GM19397 (cell line): ENCODE data around the gene ACBD3.

ENCODE experiments used
- ATAC-seq: cut with Tn5 transposase; IDR thresholded peaks from one replicate; pipeline ENCODE4 v1.9.1; 2021; ENCODE audit warnings: mild to moderate bottlenecking, moderate library complexity; ENCODE audit not compliant: unreplicated experiment

The ACBD3 gene

GRCh38 chr1:226135059-226135651 lies 51.4 kb downstream of the ACBD3 start:
- no peak for ATAC-seq

GRCh38 chr1:226134170-226135058 lies 52.1 kb downstream of the ACBD3 start:
- ATAC-seq = no peak

DNA sequence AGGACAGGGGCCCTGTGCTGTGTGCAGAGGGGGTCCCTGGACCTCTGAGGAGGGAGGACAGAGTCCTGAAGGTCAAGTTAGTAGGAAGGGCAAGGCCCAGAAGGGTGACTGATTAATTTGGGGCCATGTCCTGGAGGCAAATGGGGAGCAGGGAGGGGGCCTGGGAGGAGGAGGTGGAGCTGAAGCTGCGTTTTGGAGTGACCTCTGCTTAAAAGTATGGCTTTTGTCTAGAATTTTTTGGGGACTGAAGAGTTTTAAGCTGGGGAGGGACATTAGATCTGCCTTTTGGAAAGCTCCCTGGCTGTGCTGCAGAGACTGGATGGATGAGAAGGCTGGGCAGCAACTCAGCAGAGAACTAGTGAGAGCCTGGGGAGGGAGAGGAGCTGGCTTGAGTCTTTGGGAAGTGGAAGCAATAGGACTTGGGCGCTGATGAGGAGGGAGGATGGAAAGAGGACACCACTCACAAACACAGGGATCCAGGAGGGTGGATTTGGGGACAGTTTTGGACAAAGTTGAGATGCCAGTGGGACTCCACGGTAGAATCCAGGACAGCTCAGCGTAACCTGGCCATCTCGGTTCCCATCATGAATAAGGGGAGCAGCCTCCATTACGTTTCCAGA lies 52.9 kb downstream of the ACBD3 start:
- ATAC-seq = no peak

- no peak for ATAC-seq
These were observed 53.6 kb downstream of the ACBD3 start for GRCh38 chr1:226132728-226133503.

GRCh38 chr1:226131639-226132038 lies 54.9 kb downstream of the ACBD3 start:
- no peak for ATAC-seq

GRCh38 chr1:226129230-226129629 lies 57.3 kb downstream of the ACBD3 start:
- ATAC-seq = no peak

DNA sequence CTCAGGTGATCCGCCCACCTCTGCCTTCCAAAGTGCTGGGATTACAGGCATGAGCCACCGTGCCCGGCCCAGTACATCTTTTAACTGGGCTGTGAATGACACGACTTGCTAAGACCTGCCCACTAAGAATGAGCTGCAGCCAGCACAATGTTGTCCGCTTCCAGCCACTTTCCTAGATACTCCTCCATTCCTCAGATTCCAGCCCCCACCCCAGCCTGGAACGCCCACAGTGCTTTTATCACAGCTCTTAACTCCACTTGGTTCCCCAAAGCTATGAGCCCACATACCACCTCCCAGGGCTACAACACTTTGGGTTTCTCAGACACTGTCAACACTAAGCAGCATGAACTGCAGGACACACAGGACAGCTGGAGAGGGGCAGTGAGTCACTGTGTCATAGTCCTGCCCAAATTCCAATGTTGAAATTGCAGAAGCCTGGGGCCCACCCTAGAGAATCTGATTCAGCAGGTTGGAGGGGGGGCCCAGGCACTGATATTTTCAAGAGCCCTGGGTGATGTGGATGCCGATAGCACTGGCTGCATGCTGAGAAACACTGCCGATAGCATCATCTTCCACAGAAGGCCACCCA lies 58.0 kb downstream of the ACBD3 start:
- ATAC-seq = no peak

DNA sequence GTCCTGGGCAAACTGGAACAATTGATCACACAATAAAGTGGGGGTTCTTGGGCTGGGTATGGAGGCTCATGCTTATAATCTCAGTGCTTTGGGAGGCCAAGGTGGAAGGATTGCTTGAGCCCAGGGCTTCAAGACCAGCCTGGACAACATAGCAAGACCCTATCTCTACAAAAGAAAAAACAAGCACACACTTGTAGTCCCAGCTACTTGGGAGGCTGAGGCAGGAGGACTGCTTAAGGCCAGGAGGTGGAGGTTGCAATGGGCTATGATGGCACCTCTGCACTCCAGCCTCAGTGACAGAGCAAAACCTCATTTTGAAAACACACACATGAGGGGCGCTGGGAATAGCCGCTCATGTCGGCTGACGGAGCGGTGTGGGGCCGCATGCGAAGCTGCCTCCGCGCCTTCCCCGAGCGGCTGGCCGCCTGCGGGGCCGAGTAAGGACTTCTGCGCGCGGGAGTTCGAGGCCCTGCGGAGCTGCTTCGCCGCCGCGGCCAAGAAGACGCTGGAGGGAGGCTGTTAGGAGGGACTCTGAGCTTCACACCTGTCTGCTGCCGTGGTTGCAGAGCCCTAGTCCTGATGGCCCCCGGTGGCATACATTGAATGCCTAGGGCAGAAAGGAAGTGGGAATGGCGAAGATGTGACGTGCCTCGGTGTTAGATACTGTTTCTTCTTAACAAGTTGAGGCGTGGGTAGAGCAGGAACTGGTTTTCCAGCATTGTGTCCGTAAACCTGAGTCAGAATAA lies 59.5 kb downstream of the ACBD3 start:
- no peak for ATAC-seq

- ATAC-seq = no peak
These were observed 60.7 kb downstream of the ACBD3 start for GRCh38 chr1:226125831-226126230.

DNA sequence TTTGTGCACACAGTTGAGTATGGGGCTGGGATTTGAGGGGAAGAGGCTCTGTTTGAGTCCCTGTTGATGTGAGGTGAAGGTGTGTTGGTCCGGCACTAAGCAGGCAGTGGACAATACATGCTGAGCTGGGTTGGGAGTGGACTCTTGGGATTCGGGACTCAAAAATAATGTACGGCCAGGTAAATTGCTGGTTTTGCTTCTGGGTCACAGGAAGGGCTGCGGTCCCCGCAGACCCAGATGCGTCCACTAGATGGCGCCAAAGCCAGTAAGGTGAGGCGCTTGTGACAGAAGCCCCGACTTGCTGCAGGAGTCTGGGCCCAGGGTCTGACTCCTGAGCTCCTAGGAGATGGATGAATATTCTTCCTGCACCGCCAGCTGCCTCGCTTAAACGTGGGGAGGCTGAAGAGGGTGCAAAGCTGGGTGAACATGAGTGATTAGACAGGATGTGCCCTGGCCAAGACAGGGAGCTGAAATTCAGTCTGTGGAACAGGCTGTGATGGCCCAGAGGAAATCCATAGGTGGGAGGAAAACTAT lies 61.4 kb downstream of the ACBD3 start:
- ATAC-seq = no peak

- no peak for ATAC-seq
These were observed 62.7 kb downstream of the ACBD3 start for GRCh38 chr1:226123591-226124471.

- no peak for ATAC-seq
These were observed 63.4 kb downstream of the ACBD3 start for GRCh38 chr1:226123212-226123560.

DNA sequence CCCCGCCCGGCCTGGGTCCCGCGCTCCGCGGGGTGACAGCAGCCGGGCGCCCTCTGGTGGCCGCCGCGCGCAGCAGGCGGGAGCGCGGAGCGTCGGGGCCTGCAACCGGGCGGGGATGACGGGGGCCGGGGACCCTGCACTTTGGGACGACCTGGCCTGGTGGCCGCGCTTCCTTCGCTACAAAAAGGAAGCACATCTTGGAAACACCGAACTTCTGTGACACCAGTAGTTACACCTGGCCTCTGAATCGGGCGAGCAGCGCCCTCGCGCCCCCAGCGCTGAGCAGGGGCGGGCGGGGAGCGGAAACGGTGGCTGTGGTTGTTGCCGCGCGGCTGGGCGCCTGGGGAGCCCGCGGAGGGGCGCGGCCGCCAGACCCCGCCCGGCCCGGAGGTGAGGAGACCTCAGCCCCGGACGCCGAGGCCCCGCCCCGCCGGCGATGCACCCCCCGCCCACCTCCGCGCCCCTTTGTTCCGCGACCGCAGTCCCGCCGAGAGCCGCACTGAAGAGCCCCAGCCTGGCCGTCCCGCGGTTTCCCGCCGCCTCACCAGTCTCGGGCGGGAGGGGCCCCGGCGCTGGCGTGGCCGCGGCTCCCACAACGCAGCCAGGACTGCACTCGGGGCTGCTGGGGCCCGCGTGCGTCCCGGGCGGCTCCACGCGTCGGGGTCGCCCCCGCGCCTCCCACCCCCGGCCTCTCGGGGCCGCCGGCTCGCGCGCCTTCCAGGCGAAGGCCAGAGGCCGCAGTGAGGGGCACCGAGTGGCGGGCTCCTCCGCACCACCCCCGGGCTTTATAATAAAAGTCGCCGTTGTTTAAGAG lies 64.7 kb downstream of the ACBD3 start:
- peak; percentile 67 for ATAC-seq

DNA sequence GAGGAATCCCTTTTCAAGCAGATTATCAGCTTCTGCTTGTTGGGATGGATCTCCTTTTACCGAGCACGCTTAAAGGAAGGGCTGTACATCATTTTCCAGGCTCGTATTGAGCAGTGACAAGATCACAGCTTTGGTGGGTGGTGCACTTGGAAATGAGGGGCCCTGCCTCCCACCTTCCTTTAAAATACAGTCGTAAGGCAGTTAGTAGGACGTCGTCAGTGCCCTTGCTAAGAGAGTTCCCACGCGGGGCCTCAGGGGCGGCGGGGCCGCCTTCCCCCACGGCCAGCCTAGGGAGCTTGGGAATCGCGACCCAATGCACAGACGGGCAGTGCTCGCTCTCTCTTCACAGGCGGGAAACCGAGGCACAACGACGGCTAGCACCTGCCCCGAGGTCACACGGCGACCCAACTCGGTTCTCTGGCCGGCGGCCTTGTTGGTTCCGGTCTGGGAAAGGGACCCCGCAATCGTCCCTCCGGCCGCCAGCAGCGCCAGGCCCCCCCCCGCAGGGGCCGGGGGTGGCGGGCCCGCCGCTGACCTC lies 65.4 kb downstream of the ACBD3 start:
- no peak for ATAC-seq

- no peak for ATAC-seq
These were observed 66.1 kb downstream of the ACBD3 start for GRCh38 chr1:226120398-226120797.

- ATAC-seq = no peak
These were observed 67.4 kb downstream of the ACBD3 start for GRCh38 chr1:226119169-226119568.

GRCh38 chr1:226118357-226118756 lies 68.2 kb downstream of the ACBD3 start:
- no peak for ATAC-seq

DNA sequence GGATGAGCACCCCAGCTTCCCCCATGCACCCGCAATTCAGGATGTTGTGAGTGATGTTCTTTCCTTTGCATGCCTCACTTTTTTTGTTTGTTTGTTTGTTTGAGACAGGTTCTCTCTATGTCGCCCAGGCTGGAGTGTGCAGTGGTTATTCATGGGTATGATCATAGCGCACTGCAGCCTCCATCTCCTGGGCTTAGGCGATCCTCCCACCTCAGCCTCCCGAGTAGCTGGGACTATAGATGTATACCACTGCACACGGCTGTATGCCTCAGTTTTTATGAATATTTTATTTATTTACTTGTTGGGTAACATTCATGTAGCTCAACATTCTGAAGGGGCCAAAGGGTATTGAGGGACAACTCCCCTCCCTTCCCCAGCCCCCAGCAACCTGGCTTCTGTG lies 69.2 kb downstream of the ACBD3 start:
- ATAC-seq = no peak
